ENCODE results near the gene ZNF17. TPM values are rescaled to one million over a fixed set of nuclear protein-coding genes. Genes with fewer than 3 reads are reported as not detected.
"Not testable (repeated sequence)": the region's sequence is repeated elsewhere in the genome, so short reads cannot be mapped to it uniquely, and the experiment has no call there.

Gene ZNF17
- 10 to 100 TPM; 10.5 to 12.3 TPM for total RNA-seq

GRCh38 chr19:57410877-57411671, at the start of gene ZNF17:
Gene ZNF17 (plus strand): TSS chr19:57411161. CDS start chr19:57413616, 2,455 bp downstream.
- Mint-ChIP-seq H3K27ac (peak within 1 kb of the TSS; percentile 80), H3K4me1 (peaks cover 15% of the 10 kb centered on the region), H3K4me3 (peak within 1 kb of the TSS; percentile 95), H3K9me3 (peaks cover 10% of the 10 kb centered on the region), H3K36me3 (peaks cover 34% of the 10 kb centered on the region), H3K27me3 (no peaks in the 10 kb centered on the region)
- DNase-seq = peak; percentile 90

- H3K4me3 Mint-ChIP-seq = peak overlapping the region; percentile 91
- H3K27ac Mint-ChIP-seq = peak overlapping the region; percentile 97
- H3K36me3 Mint-ChIP-seq = peaks cover 58% of the 10 kb centered on the region
Observed at GRCh38 chr19:57362419-57362818, 48.5 kb upstream of the ZNF17 start.

GRCh38 chr19:57362997-57363687, 47.8 kb upstream of the ZNF17 start, which contains the start of the genes TRAPPC2B and ZNF547:
Gene TRAPPC2B (plus strand): TSS chr19:57363551. CDS start chr19:57364834, 1,283 bp downstream.
Gene ZNF547 (plus strand): TSS chr19:57363551. CDS start chr19:57368556, 5,005 bp downstream.
- Mint-ChIP-seq H3K9me3 (peaks cover 23% of the 10 kb centered on the region), H3K27me3 (no peaks in the 10 kb centered on the region), H3K4me1 (peaks cover 10% of the 10 kb centered on the region), H3K36me3 (peaks cover 55% of the 10 kb centered on the region), H3K27ac (peak within 1 kb of the TSS; percentile 97), H3K4me3 (peak within 1 kb of the TSS; percentile 91)
- peak; percentile 97 for DNase-seq

More at GRCh38 chr19:57362419-57362818, 48.5 kb upstream of the ZNF17 start:
- peaks cover 25% of the 10 kb centered on the region for H3K9me3 Mint-ChIP-seq
- peaks cover 10% of the 10 kb centered on the region for H3K4me1 Mint-ChIP-seq
- no peak for DNase-seq
- H3K27me3 Mint-ChIP-seq = no peaks in the 10 kb centered on the region

GRCh38 chr19:57363688-57364181, 47.2 kb upstream of the ZNF17 start:
- no peaks in the 10 kb centered on the region for H3K27me3 Mint-ChIP-seq
- peaks cover 10% of the 10 kb centered on the region for H3K4me1 Mint-ChIP-seq
- peak overlapping the region; percentile 91 for H3K4me3 Mint-ChIP-seq
- peaks cover 20% of the 10 kb centered on the region for H3K9me3 Mint-ChIP-seq
- no peak for DNase-seq
- H3K36me3 Mint-ChIP-seq = peaks cover 53% of the 10 kb centered on the region
- peak overlapping the region; percentile 97 for H3K27ac Mint-ChIP-seq

- Mint-ChIP-seq H3K27me3 (no peaks in the 10 kb centered on the region), H3K4me3 (no peak overlapping the region), H3K4me1 (peaks cover 10% of the 10 kb centered on the region), H3K27ac (no peak overlapping the region), H3K36me3 (peaks cover 58% of the 10 kb centered on the region), H3K9me3 (peaks cover 11% of the 10 kb centered on the region)
- no peak for DNase-seq
Observed at GRCh38 chr19:57366776-57367175, 44.2 kb upstream of the ZNF17 start.

- H3K27ac Mint-ChIP-seq = no peak overlapping the region
- no peaks in the 10 kb centered on the region for H3K27me3 Mint-ChIP-seq
- no peaks in the 10 kb centered on the region for H3K4me1 Mint-ChIP-seq
- H3K9me3 Mint-ChIP-seq = peaks cover 41% of the 10 kb centered on the region
- peaks cover 92% of the 10 kb centered on the region for H3K36me3 Mint-ChIP-seq
- DNase-seq = no peak
- no peak overlapping the region for H3K4me3 Mint-ChIP-seq
Observed at GRCh38 chr19:57374179-57374578, 36.8 kb upstream of the ZNF17 start.

DNA sequence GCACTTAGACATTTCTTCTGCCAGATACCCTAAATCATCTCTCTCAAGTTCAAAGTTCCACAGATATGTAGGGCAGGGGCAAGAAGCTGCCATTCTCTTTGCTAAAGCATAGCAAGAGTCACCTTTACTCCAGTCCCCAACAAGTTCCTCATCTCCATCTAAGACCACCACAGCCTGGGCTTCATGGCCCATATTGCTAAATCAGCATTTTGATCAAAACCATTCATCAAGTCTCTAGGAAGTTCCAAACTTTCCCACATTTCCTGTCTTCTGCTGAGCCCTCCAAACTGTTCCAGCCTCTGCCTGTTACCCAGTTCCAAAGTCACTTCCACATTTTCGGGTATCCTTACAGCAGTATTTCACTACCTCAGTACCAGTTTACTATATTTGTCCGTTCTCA, 36.3 kb upstream of the ZNF17 start:
- H3K4me1 Mint-ChIP-seq, H3K27me3 Mint-ChIP-seq, DNase-seq, H3K27ac Mint-ChIP-seq, H3K4me3 Mint-ChIP-seq: not testable (repeated sequence)
- Mint-ChIP-seq H3K9me3 (peaks cover 44% of the 10 kb centered on the region), H3K36me3 (peaks cover 93% of the 10 kb centered on the region)

- Mint-ChIP-seq H3K4me3 (no peak overlapping the region), H3K4me1 (no peaks in the 10 kb centered on the region), H3K27me3 (no peaks in the 10 kb centered on the region), H3K36me3 (peaks cover 82% of the 10 kb centered on the region), H3K27ac (no peak overlapping the region), H3K9me3 (peaks cover 52% of the 10 kb centered on the region)
- no peak for DNase-seq
Observed at GRCh38 chr19:57376151-57376550, 34.8 kb upstream of the ZNF17 start.

DNA sequence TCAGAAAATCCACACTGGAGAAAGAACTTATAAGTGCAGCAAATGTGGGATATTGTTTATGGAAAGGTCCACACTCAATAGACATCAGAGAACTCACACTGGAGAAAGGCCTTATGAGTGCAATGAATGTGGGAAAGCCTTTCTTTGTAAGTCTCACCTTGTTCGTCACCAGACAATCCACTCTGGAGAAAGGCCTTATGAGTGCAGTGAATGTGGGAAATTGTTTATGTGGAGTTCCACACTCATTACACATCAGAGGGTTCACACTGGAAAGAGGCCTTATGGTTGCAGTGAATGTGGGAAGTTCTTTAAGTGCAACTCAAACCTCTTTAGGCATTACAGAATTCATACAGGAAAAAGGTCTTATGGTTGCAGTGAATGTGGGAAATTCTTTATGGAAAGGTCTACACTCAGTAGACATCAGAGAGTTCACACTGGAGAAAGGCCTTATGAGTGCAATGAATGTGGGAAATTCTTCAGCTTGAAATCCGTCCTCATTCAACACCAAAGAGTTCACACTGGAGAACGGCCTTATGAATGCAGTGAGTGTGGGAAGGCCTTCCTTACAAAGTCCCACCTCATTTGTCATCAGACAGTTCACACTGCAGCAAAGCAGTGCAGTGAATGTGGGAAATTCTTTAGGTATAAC, 33.3 kb upstream of the ZNF17 start:
- DNase-seq = no peak
- Mint-ChIP-seq H3K9me3 (peaks cover 54% of the 10 kb centered on the region), H3K27me3 (no peaks in the 10 kb centered on the region), H3K4me3 (no peak overlapping the region), H3K36me3 (peaks cover 72% of the 10 kb centered on the region), H3K27ac (no peak overlapping the region), H3K4me1 (no peaks in the 10 kb centered on the region)

DNA sequence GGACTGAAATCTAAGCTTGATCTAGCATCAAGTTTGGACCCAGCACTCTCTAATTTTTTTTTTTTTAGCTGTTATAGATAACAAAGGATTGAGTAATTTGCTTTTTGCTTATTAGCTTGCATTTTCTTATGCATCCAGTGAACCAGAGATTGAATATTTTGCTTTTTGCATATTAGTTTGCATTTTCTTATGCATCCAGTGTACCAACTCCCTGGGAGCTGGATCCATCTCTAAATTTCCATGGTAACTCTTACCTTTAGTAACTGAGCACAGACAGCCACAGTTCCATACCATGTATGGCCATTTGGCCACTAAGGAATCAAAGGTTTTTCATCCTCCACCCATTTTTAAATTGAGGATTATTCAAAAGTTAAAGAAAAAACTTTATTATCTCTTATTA, 30.0 kb upstream of the ZNF17 start:
- Mint-ChIP-seq H3K27me3 (no peaks in the 10 kb centered on the region), H3K36me3 (peaks cover 39% of the 10 kb centered on the region), H3K9me3 (peaks cover 41% of the 10 kb centered on the region), H3K4me1 (no peaks in the 10 kb centered on the region), H3K27ac (no peak overlapping the region), H3K4me3 (no peak overlapping the region)
- no peak for DNase-seq

DNA sequence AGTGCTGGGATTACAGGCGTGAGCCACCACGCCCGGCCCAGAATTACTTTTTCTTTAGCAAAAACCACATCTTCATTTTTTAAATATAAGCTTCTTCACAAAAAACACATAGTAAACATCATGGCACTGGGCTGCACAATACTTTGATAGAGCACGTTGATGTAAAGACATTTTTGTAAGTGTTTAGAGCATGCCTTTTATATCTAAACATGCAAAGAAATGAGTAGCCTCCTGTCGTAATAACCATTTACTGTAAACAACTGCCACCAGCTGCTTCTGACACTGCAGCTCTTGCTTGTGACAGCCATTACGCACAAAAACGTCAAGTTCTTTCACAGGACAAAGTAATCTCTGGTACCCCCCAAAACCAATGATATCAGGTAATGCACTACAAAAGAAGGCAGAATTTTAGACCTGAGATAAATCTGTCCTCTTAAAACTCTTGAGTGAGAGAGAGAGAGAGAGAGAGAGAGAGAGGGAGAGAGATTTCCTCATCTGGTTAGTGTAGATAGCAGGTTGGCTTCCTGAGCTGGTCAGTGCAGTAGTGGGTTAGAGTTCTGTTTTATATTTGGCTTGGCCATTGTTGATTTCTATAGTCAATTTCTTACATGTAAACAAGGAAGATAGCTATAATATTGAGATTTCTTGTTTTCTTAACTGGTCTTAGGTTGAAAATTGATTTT, 28.0 kb upstream of the ZNF17 start:
- no peak for DNase-seq
- Mint-ChIP-seq H3K4me3 (no peak overlapping the region), H3K36me3 (peaks cover 20% of the 10 kb centered on the region), H3K9me3 (peaks cover 30% of the 10 kb centered on the region), H3K4me1 (no peaks in the 10 kb centered on the region), H3K27me3 (no peaks in the 10 kb centered on the region), H3K27ac (no peak overlapping the region)

DNA sequence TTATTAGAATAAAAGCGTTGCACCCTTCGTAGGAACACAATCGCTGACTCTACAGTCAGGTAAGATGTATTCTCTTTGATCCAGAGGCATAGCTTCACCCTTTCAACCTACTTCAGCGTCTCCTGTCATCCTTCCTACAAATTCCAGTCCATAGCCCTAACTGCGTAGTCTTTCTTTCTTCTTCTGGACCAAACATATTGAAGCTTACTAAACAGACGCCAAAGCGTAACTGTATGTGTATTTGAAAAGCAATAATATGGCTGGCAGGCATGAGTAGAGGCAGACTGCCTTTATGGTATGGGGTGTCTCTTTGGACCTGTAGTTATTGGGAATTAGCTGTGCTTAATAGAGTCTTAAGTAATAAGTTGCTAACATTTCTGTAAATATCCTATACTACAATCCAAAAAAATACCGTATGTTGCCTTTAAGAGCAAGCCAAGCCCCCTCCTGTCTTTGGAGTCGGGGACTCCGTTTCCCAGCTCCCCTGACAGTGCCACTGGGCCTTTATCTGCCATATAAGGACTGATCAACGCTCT, 21.7 kb upstream of the ZNF17 start:
- H3K36me3 Mint-ChIP-seq = peaks cover 47% of the 10 kb centered on the region
- peaks cover 22% of the 10 kb centered on the region for H3K9me3 Mint-ChIP-seq
- H3K4me1 Mint-ChIP-seq = peaks cover 26% of the 10 kb centered on the region
- H3K27ac Mint-ChIP-seq = peak overlapping the region; percentile 92
- peak overlapping the region; percentile 96 for H3K4me3 Mint-ChIP-seq
- no peak for DNase-seq
- H3K27me3 Mint-ChIP-seq = no peaks in the 10 kb centered on the region

DNA sequence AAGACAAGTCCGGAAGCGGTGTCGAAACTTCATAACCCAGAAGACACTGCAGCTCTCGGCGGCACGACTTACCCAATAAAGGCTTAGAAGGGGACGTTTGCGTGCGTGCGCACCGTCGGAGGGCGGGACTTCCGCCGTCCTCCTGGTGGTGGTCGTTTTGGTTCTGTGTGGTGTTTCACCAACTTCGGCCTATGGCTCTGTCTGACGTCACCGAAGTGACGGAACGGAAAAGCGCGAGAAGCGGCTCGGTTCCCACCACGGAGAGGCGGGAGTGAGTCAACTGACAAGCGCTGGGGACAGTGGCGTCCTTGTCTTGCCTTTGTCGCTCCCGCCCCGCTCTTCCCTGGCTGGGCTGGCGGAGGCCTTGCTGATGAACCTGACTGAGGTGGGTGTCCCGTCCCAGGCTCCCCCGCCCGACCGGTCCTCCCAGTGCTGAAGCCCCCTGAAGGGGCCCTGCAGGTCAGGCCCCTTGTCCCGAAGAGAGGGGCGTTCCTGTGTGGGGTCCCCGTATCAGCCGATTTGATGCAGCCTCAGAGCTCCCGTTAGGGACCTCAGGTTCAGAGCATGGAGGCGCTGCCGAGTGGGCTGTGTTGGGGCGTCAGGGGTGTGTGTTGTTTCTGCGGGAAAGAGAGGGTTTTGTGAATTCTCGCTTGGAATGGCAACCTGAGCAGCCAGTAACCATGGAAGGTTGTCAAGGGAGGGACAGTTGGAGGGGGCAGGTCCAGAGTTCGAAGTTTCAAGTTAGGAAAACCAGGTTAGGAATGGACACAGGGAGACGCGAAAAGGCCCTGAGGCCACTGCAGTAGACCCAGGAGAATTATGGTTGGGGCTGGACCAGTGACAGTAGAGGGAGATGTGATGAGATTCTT, 21.0 kb upstream of the ZNF17 start, which contains the start of gene ZNF548:
ZNF548 (plus strand) TSS at position 125 of the 869 bp plus-strand sequence; CDS start at position 371, 246 bp downstream.
- peak; percentile 97 for DNase-seq
- peaks cover 27% of the 10 kb centered on the region for H3K9me3 Mint-ChIP-seq
- H3K4me3 Mint-ChIP-seq = peak within 1 kb of the TSS; percentile 96
- no peaks in the 10 kb centered on the region for H3K27me3 Mint-ChIP-seq
- H3K4me1 Mint-ChIP-seq = peaks cover 27% of the 10 kb centered on the region
- peaks cover 54% of the 10 kb centered on the region for H3K36me3 Mint-ChIP-seq
- peak within 1 kb of the TSS; percentile 92 for H3K27ac Mint-ChIP-seq
